Pancreas (tissue), 10 donors: ENCODE results near the gene SIGLEC15. TPM values are rescaled to one million over a fixed set of nuclear protein-coding genes. Genes with fewer than 3 reads are reported as not detected.
"Not testable (repeated sequence)": the region's sequence is repeated elsewhere in the genome, so short reads cannot be mapped to it uniquely, and the experiment has no call there.

ENCODE experiments used
- ATAC-seq, 4 donors: fragments of 200-7000 bp; cut with Tn5 transposase; one replicate each; pipeline versions ENCODE4 v1.8.0 to v1.9.1; 2020; ENCODE audit warnings: mild to moderate bottlenecking in 4 of 4, moderate library complexity in 4 of 4
- DNase-seq, 6 donors: peaks; one replicate each; pipeline ENCODE4 v3.0.0-alpha.2; 2020
- FAIRE-seq: peaks from 2 replicates; lab custom pipeline; 2012; peaks lifted over from hg19 to GRCh38; lab: Jason Lieb, UNC
- H3K27ac ChIP-seq, 4 donors: fragments of 200-600 bp; sonication (generic); 1 replicate in 3 of 4; 2 replicates in 1 of 4; pipeline versions ENCODE4 v1.5.0 to v1.8.0; 2020
- H3K27me3 ChIP-seq, 4 donors: fragments of 200-600 bp; one replicate each; pipeline ENCODE4 v1.8.0; 2021
- H3K36me3 ChIP-seq, 3 donors: fragments of 200-600 bp; sonication (generic) in 1 of 3; one replicate each; pipeline versions ENCODE4 v1.5.0 to v1.8.0; 2020 to 2021
- H3K4me1 ChIP-seq, 3 donors: fragments of 200-600 bp; one replicate each; pipeline ENCODE4 v1.8.0; 2021
- H3K4me3 ChIP-seq, 4 donors: fragments of 200-600 bp; sonication (generic) in 2 of 4; one replicate each; pipeline versions ENCODE4 v1.5.0 to v1.8.0; 2020 to 2021
- H3K9me3 ChIP-seq, 4 donors: fragments of 200-600 bp; one replicate each; pipeline ENCODE4 v1.8.0; 2021
- CTCF ChIP-seq, 4 donors: fragments of 200-600 bp; sonication (generic) in 3 of 4; IDR thresholded peaks; one replicate each; pipeline versions ENCODE4 v1.5.0 to v1.8.0; 2021; ENCODE audit warnings: antibody characterized with exemption in 4 of 4
- WGBS, 2 donors: extraction: QIAGEN DNeasy Blood & Tissue Kit; methylation state at CpG; one replicate each; pipeline ENCODE4 v1.1.7; 2013; 5-methylcytosine and 5-hydroxymethylcytosine counted together
- intact Hi-C, 3 donors: fragments of 100-400 bp; cut with DNase I; formaldehyde crosslinking; loops; one replicate each; pipeline versions ENCODE4 v1.11.1 to v1.14.2; 2022
- polyA plus RNA-seq, 2 donors: library from polyadenylated mRNA; stranded (reverse); fragments of 200-250 nt; gene quantifications; one replicate each; pipeline ENCODE4 v1.2.3, GENCODE V29; 2013
- total RNA-seq, 6 donors: library from RNA; stranded (reverse); fragmentation: NEBNext Ultra II Directional in 4 of 6; extraction: Animal tissue kit (Norgen Biotek cat#: 25700) in 4 of 6; gene quantifications; one replicate each; pipeline versions ENCODE4 v1.2.1 to v1.2.4, GENCODE V29; 2021 to 2023
- donor health status: healthy with polysubstance abuse.
- donor health status: DM: no; HTN: no; CAD: no; lungs with moderate emphysema.
- donor health status: DM: no; HTN: no; CAD: no.
- donor health status: control.
- donor health status: control.
- donor health status: Bipolar disorder and iron deficiency.
- donor health status: DM: yes; HTN: yes; CAD: no.
- donor health status: DM: no; HTN: no; CAD: no.
- donor health status: DM: no; HTN: no; CAD: no.
- donor health status: DM: yes; HTN: yes; CAD: no.

SIGLEC15 gene
- total and polyA plus RNA-seq, 8 donors = 0.09 to 0.73 (median 0.18) TPM

- intact Hi-C loops = loop anchor here in 1 of 3 donors (10.0 kb wide), 1 partner anchor 130 kb away; no protein-coding TSS in a partner anchor
- no peaks in the 10 kb centered on the region for H3K27me3 ChIP-seq
- DNase-seq (no peak), FAIRE-seq (no peak), ATAC-seq (no peak)
- H3K4me1 ChIP-seq = no peaks in the 10 kb centered on the region
- no peaks in the 10 kb centered on the region for H3K9me3 ChIP-seq
- TF ChIP-seq CTCF (IDR thresholded peaks at IDR 0.05) = no peak
- no peak overlapping the region for H3K27ac ChIP-seq
- 61 to 72% methylated on average over 7 of the region's 7 CpGs for WGBS, 2 donors
- H3K36me3 ChIP-seq = no peaks in the 10 kb centered on the region
- H3K4me3 ChIP-seq = no peak overlapping the region
These were observed 19.5 kb downstream of the SIGLEC15 start for GRCh38 chr18:45844938-45845337.

- no peaks in the 10 kb centered on the region for H3K27me3 ChIP-seq
- no peaks in the 10 kb centered on the region for H3K4me1 ChIP-seq
- DNase-seq (no peak), FAIRE-seq (no peak), ATAC-seq (no peak)
- no peaks in the 10 kb centered on the region for H3K36me3 ChIP-seq
- 83 to 89% methylated on average over 8 of the region's 8 CpGs for WGBS, 2 donors
- intact Hi-C loops = loop anchor here in 1 of 3 donors (10.0 kb wide), 1 partner anchor 131 kb away; no protein-coding TSS in a partner anchor
- no peak for TF ChIP-seq CTCF (IDR thresholded peaks at IDR 0.05)
- no peak overlapping the region for H3K4me3 ChIP-seq
- H3K9me3 ChIP-seq = no peaks in the 10 kb centered on the region
- H3K27ac ChIP-seq = no peak overlapping the region
These were observed 19.9 kb downstream of the SIGLEC15 start for GRCh38 chr18:45845410-45845809.

- Histone ChIP-seq H3K27me3 (no peaks in the 10 kb centered on the region), H3K36me3 (peaks cover 0 to under 1% (median 0%) of the 10 kb centered on the region in 3 donors), H3K4me3 (no peak overlapping the region), H3K27ac (no peak overlapping the region), H3K4me1 (no peaks in the 10 kb centered on the region), H3K9me3 (no peaks in the 10 kb centered on the region)
- WGBS, 2 donors = 55 to 77% methylated on average over 3 of the region's 3 CpGs
- ATAC-seq (no peak), FAIRE-seq (no peak), DNase-seq (no peak)
- TF ChIP-seq CTCF (IDR thresholded peaks at IDR 0.05) = no peak
- intact Hi-C loops = loop anchor here in 1 of 3 donors (10.0 kb wide), 1 partner anchor 132 kb away; no protein-coding TSS in a partner anchor
These were observed 21.6 kb downstream of the SIGLEC15 start for GRCh38 chr18:45847119-45847518.

- ATAC-seq, FAIRE-seq: not testable (repeated sequence)
- intact Hi-C loops = loop anchor here in 1 of 3 donors (10.0 kb wide), 1 partner anchor 134 kb away; no protein-coding TSS in a partner anchor
These were observed 23.2 kb downstream of the SIGLEC15 start for GRCh38 chr18:45848643-45849042.

GRCh38 chr18:45849529-45849928 is 24.1 kb downstream of the SIGLEC15 start:
- ATAC-seq (no peak), DNase-seq (no peak), FAIRE-seq (no peak)
- Histone ChIP-seq H3K4me1 (no peaks in the 10 kb centered on the region), H3K4me3 (no peak overlapping the region), H3K36me3 (peaks cover 0 to 17% (median 2%) of the 10 kb centered on the region in 3 donors), H3K27ac (no peak overlapping the region), H3K27me3 (no peaks in the 10 kb centered on the region), H3K9me3 (no peaks in the 10 kb centered on the region)
- 92% methylated on average over 7 of the region's 7 CpGs for WGBS, 2 donors
- intact Hi-C loops = loop anchor here in 1 of 3 donors (10.0 kb wide), 1 partner anchor 135 kb away; no protein-coding TSS in a partner anchor
- no peak for TF ChIP-seq CTCF (IDR thresholded peaks at IDR 0.05)

More at GRCh38 chr18:45848643-45849042, 23.2 kb downstream of the SIGLEC15 start:
- not testable (repeated sequence) for DNase-seq, H3K9me3 ChIP-seq, H3K4me3 ChIP-seq, H3K4me1 ChIP-seq, H3K27me3 ChIP-seq, H3K27ac ChIP-seq
- H3K36me3 ChIP-seq = peaks cover 0 to 13% (median 0%) of the 10 kb centered on the region in 3 donors
- WGBS, 2 donors = 94 to 96% methylated on average over 13 of the region's 13 CpGs
